HG03095 (cell line): Measurements from ENCODE around the gene ELMO3.

Source experiments
- ATAC-seq: cut with Tn5 transposase; IDR thresholded peaks from one replicate; pipeline ENCODE4 v1.9.1; 2021; ENCODE audit warnings: moderate library complexity; ENCODE audit not compliant: unreplicated experiment

The ELMO3 gene

DNA sequence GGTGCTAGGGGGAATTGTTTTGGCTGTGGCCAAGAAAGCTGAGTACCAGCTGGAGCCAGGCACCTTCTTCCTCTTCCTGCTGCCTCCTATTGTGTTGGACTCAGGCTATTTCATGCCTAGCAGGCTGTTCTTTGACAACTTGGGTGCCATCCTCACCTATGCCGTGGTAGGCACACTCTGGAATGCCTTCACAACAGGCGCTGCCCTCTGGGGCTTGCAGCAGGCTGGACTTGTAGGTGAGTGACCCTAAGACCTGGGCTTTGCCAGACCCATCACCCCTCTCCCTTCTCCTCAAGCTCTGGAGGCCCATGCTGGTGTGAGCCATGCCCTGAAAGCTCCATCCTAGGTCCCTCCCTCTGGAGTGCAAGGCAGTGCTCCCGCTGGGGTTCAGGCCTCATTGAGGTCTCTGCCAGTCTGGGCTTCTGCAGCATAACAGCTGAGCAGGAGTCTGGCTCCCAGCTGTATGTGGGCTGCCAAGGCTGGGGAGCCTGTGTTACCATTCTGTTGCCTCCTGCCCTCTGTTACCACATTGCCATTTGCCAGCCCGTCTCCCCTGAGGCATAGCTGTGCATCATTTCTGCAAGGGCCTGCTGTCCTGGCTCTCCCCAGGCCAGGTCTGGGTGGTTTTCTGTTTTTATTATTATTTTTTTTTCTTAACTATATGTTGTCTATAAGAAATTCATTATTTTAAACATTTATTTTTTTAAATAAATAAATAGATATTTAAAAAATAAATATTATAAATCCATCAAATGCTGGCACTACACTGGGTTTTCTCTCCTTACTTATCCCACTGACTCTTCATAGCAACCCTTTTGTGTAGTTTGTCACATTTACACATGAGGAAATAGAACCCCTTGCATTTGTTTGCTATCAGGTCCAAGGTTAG is 53.9 kb downstream of the ELMO3 start:
- no peak for ATAC-seq
